Measurements from ENCODE around the gene ROGDI.

Gene ROGDI

DNA sequence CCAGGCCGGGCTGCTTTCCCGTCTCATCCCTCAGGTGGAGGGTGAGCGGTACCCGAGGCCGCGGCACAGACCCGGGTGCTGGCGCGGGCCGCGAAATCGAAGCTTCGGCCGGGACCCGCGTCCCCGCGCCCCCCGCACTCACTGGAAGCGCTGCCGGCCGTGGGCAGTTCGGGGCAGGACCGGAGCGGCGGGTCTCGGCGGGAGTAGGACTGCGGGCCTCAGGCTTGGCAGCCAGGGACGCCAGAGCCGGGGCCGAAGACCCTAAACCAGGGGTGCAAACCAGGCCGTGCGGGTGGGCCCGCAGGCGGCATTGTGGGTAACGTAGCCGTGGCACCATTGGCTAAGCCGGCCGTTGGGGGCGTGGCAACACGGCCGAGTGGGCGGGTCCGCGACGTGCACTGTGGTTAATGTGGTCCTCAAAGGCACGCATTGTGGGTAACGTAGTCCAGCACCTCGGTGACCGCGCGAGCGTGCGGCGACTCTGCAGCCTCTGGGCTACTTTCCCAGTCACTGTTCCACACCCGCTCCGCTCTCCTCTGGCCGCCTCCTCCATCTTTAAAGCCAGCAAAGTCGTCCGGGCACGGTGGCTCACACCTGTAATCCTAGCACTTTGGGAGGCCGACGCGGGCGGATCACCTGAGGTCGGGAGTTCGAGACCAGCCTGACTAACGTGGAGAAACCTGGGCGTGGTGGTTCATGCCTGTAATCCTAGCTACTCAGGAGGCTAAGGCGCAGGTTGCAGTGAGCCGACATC lies 35.4 kb downstream of the ROGDI start, which contains the start of gene ZNF500:
Gene ZNF500, minus strand, starts transcription at position 288 of the 754 bp plus-strand sequence. CDS start 1,184 bp downstream, outside the sequence.
- peak; percentile 94 for DNase-seq (ENCODE audit: low spot score)

GRCh38 chr16:4765511-4766474 lies 36.6 kb downstream of the ROGDI start:
- DNase-seq (ENCODE audit: low spot score): no peak

DNA sequence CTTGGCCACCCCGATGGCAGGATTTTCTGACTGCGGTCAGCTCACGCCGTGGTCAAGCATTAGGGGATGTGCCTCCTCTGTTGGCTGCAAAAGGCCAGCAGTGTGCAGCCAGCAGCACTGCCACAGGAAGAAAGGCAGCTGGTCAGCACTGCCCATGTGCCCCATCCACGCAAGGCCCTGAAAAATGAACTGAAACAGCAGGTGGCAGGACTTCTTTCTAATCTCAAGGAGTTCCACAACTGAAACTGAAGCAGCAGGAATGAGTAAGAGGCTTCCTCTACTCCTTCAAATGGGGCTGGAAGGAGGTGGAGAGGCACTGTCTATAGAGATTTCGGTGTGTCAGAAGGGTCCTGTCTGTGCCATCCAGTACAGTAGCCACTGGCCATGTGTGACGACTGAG lies 38.6 kb downstream of the ROGDI start:
- DNase-seq (ENCODE audit: low spot score): no peak

- no peak for DNase-seq (ENCODE audit: low spot score)
These were observed 40.2 kb downstream of the ROGDI start for GRCh38 chr16:4762205-4762604.

DNA sequence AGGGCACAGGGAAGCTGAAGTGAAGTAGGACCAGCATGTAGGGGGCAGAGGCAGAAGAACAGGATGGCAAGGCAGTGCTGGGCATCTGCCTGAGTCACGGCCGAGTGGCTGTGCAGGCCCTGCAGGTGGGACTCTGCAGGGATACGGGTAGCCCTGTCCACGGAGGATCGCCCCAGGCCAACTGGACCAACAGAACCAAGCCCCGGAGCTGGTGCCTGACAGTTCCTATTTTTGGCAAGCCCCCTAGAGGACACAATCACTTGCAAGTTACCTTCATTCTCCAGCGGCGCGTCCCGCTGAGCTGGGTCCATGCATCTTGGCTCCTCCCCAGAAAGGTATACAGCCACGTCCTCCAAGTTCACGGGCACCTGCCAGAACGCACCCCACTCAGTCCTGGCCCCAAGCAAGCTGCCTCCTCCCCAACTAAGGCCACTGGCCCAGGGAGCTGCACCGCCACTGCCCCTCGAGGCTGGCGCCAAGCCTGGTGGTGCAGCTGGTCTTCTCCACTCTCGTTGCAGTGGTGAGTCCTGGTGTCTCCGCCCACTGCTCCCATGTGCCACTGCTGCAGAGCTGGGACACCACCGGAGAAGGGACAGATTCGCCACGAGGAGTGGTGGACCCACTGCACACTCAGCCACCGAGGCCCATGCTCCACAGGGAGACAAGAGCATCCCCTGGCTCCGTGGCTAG lies 42.1 kb downstream of the ROGDI start:
- no peak for DNase-seq (ENCODE audit: low spot score)

GRCh38 chr16:4755687-4756086 lies 46.7 kb downstream of the ROGDI start:
- no peak for DNase-seq (ENCODE audit: low spot score)

GRCh38 chr16:4754865-4755264 lies 47.6 kb downstream of the ROGDI start:
- DNase-seq (ENCODE audit: low spot score): no peak

DNA sequence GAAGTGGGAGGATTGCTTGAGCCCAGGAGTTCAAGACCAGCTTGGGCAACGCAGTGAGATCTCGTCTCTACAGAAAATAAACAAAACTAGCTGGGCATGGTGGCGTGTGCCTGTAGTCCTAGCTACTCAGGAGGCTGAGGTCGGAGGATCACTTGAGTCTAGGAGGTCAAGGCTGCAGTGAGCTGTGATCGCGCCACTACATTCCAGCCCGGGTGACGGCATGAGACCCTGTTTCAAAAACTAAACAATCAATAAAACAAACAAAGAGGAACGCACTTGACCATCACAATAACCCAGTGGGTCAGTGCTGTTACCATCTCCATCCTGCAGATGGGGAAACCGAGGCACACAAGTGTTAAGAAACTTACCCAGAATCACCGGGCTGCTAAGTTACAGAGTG lies 49.2 kb downstream of the ROGDI start:
- DNase-seq (ENCODE audit: low spot score): no peak

DNA sequence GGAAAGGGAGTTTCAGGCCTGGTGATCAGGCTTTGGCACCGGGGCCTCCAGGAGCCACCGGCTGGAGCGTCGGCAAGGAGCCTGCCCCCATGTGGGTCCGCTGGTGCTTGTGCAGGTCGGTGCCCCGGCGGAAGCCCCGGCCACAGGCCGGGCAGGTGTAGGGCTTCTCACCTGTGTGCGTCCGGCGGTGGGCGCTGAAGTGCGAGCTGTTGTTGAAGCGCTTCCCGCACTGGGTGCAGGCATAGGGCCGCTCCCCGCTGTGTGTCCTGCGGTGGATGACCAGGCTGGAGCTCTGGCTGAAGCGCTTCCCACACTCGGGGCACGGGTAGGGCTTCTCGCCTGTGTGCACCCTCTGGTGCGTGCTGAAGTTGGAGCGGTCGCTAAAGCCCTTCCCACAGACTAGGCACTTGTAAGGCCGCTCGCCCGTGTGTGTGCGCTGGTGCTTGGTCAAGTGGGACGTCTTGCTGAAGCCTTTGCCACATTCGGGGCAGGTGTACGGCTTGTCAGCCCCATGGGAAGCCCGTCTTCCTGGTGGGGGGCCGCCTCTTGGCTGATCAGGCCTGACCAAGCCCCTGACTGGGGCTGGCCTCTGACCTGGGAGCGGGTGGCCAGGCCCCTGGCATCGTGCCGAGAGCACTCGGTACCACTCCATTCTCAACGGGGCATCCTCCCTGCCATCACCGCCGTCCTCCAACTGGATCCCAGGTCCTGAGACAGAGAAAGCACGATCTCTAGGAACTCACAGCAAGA lies 49.9 kb downstream of the ROGDI start:
- no peak for DNase-seq (ENCODE audit: low spot score)

DNA sequence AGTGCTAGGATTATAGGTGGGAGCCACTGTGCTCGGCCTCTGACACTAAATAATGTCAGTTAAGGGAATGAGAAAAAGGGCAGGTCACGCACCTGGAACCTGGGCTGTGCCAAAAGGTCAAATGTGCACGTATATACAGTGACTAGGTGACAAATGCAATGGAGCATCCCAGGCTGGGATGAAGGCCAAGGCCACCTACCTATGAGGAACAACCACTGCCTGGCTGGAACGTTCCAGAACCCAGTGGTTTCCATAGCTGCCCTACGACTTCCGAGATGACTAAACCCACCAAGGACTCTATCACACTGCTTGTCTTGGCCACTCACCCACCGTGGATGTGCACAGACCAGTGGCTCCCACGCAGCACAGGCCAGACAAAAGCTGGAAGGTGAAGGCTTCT lies 51.5 kb downstream of the ROGDI start:
- no peak for DNase-seq (ENCODE audit: low spot score)

DNA sequence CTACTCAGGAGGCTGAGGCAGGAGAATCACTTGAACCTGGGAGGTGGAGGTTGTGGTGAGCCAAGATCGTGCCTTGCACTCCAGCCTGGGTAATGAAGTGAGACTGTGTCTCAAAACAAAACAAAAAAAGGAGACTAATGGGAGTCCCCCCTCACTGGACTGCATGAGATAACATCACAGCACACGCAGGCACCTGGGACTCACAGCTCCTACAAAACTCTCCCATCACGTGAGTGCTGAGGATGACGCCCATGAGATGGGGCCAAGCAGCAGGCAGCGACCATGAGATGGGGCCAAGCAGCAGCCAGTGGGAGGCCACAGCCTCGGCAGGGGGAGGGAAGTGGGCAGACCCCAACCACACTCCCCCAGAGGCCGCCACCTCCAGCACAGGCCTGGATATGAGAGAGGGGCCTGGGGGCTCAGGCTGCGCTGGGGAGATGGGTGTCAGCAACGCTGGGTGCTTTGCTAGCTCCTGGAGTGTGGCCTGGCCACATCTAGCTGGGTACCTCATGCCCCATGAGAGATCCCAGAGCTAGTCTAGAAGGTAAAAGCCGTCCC lies 52.7 kb downstream of the ROGDI start:
- DNase-seq (ENCODE audit: low spot score): no peak

DNA sequence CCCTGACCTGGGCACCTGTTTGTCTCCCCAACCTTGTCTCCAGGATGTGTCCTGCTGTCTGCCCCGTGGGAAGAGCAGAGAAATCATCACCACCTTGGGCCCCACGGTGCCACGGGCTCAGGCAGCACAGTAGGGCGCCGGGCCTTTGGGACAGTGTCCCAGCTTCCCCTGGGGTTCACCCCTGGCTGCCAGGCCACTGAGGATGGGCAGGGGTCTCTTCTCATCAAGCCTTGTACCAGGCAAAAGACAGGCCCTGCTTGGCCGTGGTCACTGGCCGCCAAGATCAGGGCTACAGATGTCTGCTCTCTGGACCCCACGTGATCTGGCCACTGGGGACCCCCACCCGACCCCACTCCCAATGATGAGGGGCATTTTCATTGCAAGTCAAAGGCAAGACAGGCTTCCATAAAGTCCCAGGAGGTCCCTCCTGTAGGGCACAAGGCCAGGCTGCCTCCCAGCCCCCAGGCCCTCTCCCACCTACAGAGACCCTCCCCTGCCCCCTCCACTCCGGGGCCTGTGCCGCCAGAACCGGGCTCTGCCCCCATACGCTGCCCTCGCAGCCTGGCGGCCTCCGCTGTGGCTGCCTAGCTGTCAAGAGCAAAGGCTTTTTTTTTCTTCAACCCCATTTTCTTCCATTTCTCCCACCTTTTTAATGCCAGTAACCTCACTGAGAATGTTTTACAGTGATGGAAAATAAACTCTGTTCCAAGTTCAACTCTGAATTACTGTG lies 53.6 kb downstream of the ROGDI start:
- DNase-seq (ENCODE audit: low spot score): no peak

GRCh38 chr16:4747906-4748681 lies 54.3 kb downstream of the ROGDI start:
- DNase-seq (ENCODE audit: low spot score): no peak

- no peak for DNase-seq (ENCODE audit: low spot score)
These were observed 55.4 kb downstream of the ROGDI start for GRCh38 chr16:4746991-4747574.
